Measurements from ENCODE around the gene MLLT3. TPM values are rescaled to one million over a fixed set of nuclear protein-coding genes. Genes with fewer than 3 reads are reported as not detected.

The MLLT3 gene
- total RNA-seq, 4 donors from 2014 or later, result 15.1 to 30.5 (median 18.4) TPM

GRCh38 chr9:20315677-20316076 lies 306.6 kb downstream of the MLLT3 start:
- Histone ChIP-seq H3K4me1 (peaks cover 0 to 3% (median 0%) of the 10 kb centered on the region in 4 donors), H3K27me3 (no peaks in the 10 kb centered on the region), H3K4me3 (no peak overlapping the region), H3K9me3 (no peaks in the 10 kb centered on the region), H3K27ac (peak overlapping the region in 2 of 4 donors; percentile 26 to 44), H3K36me3 (no peaks in the 10 kb centered on the region)
- no peak for DNase-seq
- no peak for TF ChIP-seq POLR2A (IDR thresholded peaks at IDR 0.05)
- no peak for TF ChIP-seq CTCF (IDR thresholded peaks at IDR 0.05)

GRCh38 chr9:20314981-20315380 lies 307.3 kb downstream of the MLLT3 start:
- no peaks in the 10 kb centered on the region for H3K27me3 ChIP-seq
- H3K36me3 ChIP-seq, result no peaks in the 10 kb centered on the region
- H3K27ac ChIP-seq, result peak overlapping the region in 1 of 4 donors; percentile 26
- no peak for DNase-seq
- no peak overlapping the region for H3K4me3 ChIP-seq
- TF ChIP-seq POLR2A (IDR thresholded peaks at IDR 0.05), result no peak
- no peak for TF ChIP-seq CTCF (IDR thresholded peaks at IDR 0.05)
- H3K9me3 ChIP-seq, result no peaks in the 10 kb centered on the region
- no peaks in the 10 kb centered on the region for H3K4me1 ChIP-seq

GRCh38 chr9:20313415-20313814 lies 308.9 kb downstream of the MLLT3 start:
- H3K27ac ChIP-seq, result no peak overlapping the region
- H3K27me3 ChIP-seq, result no peaks in the 10 kb centered on the region
- H3K4me3 ChIP-seq, result no peak overlapping the region
- no peak for DNase-seq
- no peaks in the 10 kb centered on the region for H3K36me3 ChIP-seq
- no peaks in the 10 kb centered on the region for H3K4me1 ChIP-seq
- TF ChIP-seq CTCF (IDR thresholded peaks at IDR 0.05) (no peak), POLR2A (IDR thresholded peaks at IDR 0.05) (no peak)
- no peaks in the 10 kb centered on the region for H3K9me3 ChIP-seq

- H3K4me3 ChIP-seq, result no peak overlapping the region
- TF ChIP-seq POLR2A (IDR thresholded peaks at IDR 0.05) (no peak), CTCF (IDR thresholded peaks at IDR 0.05) (no peak)
- DNase-seq, result no peak
- H3K36me3 ChIP-seq, result no peaks in the 10 kb centered on the region
- no peak overlapping the region for H3K27ac ChIP-seq
- no peaks in the 10 kb centered on the region for H3K9me3 ChIP-seq
- no peaks in the 10 kb centered on the region for H3K27me3 ChIP-seq
- H3K4me1 ChIP-seq, result no peaks in the 10 kb centered on the region
Measured at GRCh38 chr9:20312732-20313131, 309.6 kb downstream of the MLLT3 start.

GRCh38 chr9:20310024-20310423 lies 312.3 kb downstream of the MLLT3 start:
- H3K9me3 ChIP-seq, result no peaks in the 10 kb centered on the region
- no peaks in the 10 kb centered on the region for H3K4me1 ChIP-seq
- no peak overlapping the region for H3K27ac ChIP-seq
- no peak for DNase-seq
- no peaks in the 10 kb centered on the region for H3K27me3 ChIP-seq
- TF ChIP-seq CTCF (IDR thresholded peaks at IDR 0.05) (no peak), POLR2A (IDR thresholded peaks at IDR 0.05) (no peak)
- H3K4me3 ChIP-seq, result no peak overlapping the region
- H3K36me3 ChIP-seq, result no peaks in the 10 kb centered on the region

GRCh38 chr9:20309124-20309523 lies 313.2 kb downstream of the MLLT3 start:
- H3K9me3 ChIP-seq, result no peaks in the 10 kb centered on the region
- no peaks in the 10 kb centered on the region for H3K36me3 ChIP-seq
- DNase-seq, result no peak
- TF ChIP-seq POLR2A (IDR thresholded peaks at IDR 0.05) (no peak), CTCF (IDR thresholded peaks at IDR 0.05) (no peak)
- no peaks in the 10 kb centered on the region for H3K27me3 ChIP-seq
- H3K4me3 ChIP-seq, result no peak overlapping the region
- H3K27ac ChIP-seq, result no peak overlapping the region
- H3K4me1 ChIP-seq, result no peaks in the 10 kb centered on the region

Measured in Peyer's patch (tissue), 4 donors.